Psoas muscle (tissue), 8 donors: ENCODE data around the gene RB1. TPM values are rescaled to one million over a fixed set of nuclear protein-coding genes. Genes with fewer than 3 reads are reported as not detected.
"Not testable (repeated sequence)": the region's sequence is repeated elsewhere in the genome, so short reads cannot be mapped to it uniquely, and the experiment has no call there.

Experiments used
- ATAC-seq, 4 donors: fragments of 200-7000 bp; cut with Tn5 transposase; one replicate each; pipeline ENCODE4 v1.9.1; 2020; ENCODE audit warnings: moderate library complexity in 3 of 4, mild to moderate bottlenecking in 2 of 4
- DNase-seq, 2 donors: peaks; one replicate each; pipeline ENCODE4 v3.0.0-alpha.2; 2020
- H3K27ac ChIP-seq: fragments of 200-600 bp; one replicate; pipeline ENCODE4 v1.8.0; 2022
- H3K27me3 ChIP-seq, 3 donors: fragments of 200-600 bp in 1 of 3; one replicate each; pipeline versions ENCODE4 v1.6.1 to v1.8.0; 2013 to 2022; ENCODE audit warnings: low read length in 2 of 3, mild to moderate bottlenecking in 2 of 3, moderate library complexity in 1 of 3; ENCODE audit not compliant: insufficient read depth in 3 of 3
- H3K36me3 ChIP-seq, 2 donors: fragments of 200-600 bp in 1 of 2; one replicate each; pipeline versions ENCODE4 v1.6.1 to v1.8.0; 2013 to 2022; ENCODE audit warnings: low read depth in 1 of 2, mild to moderate bottlenecking in 1 of 2, moderate library complexity in 1 of 2; ENCODE audit not compliant: insufficient read depth in 1 of 2
- H3K4me1 ChIP-seq: fragments of 200-600 bp; one replicate; pipeline ENCODE4 v1.8.0; 2022
- H3K4me3 ChIP-seq: fragments of 200-600 bp; one replicate; pipeline ENCODE4 v1.8.0; 2022; ENCODE audit warnings: mild to moderate bottlenecking
- H3K9me3 ChIP-seq: fragments of 200-600 bp; one replicate; pipeline ENCODE4 v1.8.0; 2022
- whole genome bisulfite sequencing, 3 donors: extraction: QIAGEN DNeasy Blood & Tissue Kit; methylation state at CpG; one replicate each; pipeline versions ENCODE4 v1.1.6 to v1.1.7; 2013; 5-methylcytosine and 5-hydroxymethylcytosine counted together
- intact Hi-C, 2 donors: fragments of 100-400 bp; cut with DNase I; formaldehyde crosslinking; loops; one replicate each; pipeline versions ENCODE4 v1.11.0 to v1.14.2; 2022
- polyA plus RNA-seq, 3 donors: library from polyadenylated mRNA; stranded (reverse); fragments of 200-250 nt; gene quantifications; one replicate each; pipeline ENCODE4 v1.2.3, GENCODE V29; 2013
- total RNA-seq, 4 donors: library from RNA; stranded (reverse); fragmentation: NEBNext Ultra II Directional in 2 of 4; extraction: Animal tissue kit (Norgen Biotek cat#: 25700) in 2 of 4; gene quantifications; one replicate each; pipeline versions ENCODE4 v1.2.1 to v1.2.4, GENCODE V29; 2021 to 2023
- TF ChIP-seq, protein P1 (sequence below): fragments of 200-600 bp; IDR thresholded peaks from one replicate; pipeline ENCODE4 v1.8.0; 2022; ENCODE audit warnings: antibody characterized with exemption
- donor health status: healthy with polysubstance abuse.
- donor health status: DM: no; HTN: no; CAD: no; lungs with moderate emphysema.
- donor health status: Bipolar disorder and iron deficiency.
- donor health status: healthy.
- donor health status: DM: yes; HTN: yes; CAD: no.
- donor health status: DM: no; HTN: no; CAD: no.
- donor health status: DM: no; HTN: no; CAD: no.
- donor health status: DM: yes; HTN: yes; CAD: no.

The RB1 gene
- total and polyA plus RNA-seq, 7 donors, result 16.6 to 35.6 (median 28.0) TPM

DNA sequence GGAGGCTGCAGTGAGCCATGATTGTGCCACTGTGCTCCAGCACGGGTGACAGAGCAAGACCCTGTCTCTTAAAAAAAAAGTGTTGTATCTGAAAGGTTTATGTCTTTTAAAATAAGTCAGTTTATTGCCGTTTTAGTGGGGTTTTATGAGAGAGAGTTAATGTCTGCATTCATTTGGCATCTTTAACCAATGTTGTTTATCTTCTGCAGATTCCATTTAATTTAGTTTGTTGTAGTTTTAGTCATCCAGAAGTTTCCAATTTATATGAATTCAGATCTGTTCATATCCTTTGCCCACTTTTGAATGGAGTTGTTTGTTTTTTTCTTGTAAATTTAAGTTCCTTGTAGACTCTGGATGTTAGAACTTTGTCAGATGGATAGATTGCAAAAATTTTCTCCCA is 146.1 kb downstream of the RB1 start:
- TF ChIP-seq, protein P1, sequence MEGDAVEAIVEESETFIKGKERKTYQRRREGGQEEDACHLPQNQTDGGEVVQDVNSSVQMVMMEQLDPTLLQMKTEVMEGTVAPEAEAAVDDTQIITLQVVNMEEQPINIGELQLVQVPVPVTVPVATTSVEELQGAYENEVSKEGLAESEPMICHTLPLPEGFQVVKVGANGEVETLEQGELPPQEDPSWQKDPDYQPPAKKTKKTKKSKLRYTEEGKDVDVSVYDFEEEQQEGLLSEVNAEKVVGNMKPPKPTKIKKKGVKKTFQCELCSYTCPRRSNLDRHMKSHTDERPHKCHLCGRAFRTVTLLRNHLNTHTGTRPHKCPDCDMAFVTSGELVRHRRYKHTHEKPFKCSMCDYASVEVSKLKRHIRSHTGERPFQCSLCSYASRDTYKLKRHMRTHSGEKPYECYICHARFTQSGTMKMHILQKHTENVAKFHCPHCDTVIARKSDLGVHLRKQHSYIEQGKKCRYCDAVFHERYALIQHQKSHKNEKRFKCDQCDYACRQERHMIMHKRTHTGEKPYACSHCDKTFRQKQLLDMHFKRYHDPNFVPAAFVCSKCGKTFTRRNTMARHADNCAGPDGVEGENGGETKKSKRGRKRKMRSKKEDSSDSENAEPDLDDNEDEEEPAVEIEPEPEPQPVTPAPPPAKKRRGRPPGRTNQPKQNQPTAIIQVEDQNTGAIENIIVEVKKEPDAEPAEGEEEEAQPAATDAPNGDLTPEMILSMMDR, result no peak

DNA sequence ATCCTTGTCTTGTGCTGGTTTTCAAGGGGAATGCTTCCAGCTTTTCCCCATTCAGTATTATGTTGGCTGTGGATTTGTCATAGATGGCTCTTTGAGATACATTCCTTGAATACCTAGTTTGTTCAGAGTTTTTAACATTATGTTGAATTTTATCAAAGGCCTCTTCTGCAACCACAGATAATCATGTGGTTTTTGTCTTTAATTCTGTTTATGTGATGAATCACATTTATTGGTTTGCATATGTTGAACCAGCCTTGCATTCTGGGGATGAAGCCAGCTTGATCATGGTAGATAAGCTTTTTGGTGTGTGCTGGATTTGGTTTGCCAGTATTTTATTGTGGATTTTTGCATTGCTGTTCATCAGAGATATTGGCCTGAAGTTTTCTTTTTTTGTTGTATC is 147.6 kb downstream of the RB1 start:
- peaks cover 10% of the 10 kb centered on the region for H3K9me3 ChIP-seq
- H3K27me3 ChIP-seq, H3K4me3 ChIP-seq, intact Hi-C loops, DNase-seq, ATAC-seq, H3K4me1 ChIP-seq, H3K27ac ChIP-seq: not testable (repeated sequence)
- H3K36me3 ChIP-seq, result peaks cover 5 to 34% of the 10 kb centered on the region in 2 donors

More for the DNA sequence above, 146.1 kb downstream of the RB1 start:
- WGBS, 3 donors, result 92 to 94% (median 93%) methylated on average over 2 of the region's 2 CpGs
- no peak overlapping the region for H3K4me3 ChIP-seq
- no peak overlapping the region for H3K27ac ChIP-seq
- ATAC-seq (no peak), DNase-seq (no peak)
- peaks cover 3% of the 10 kb centered on the region for H3K4me1 ChIP-seq
- H3K27me3 ChIP-seq, result no peaks in the 10 kb centered on the region
- H3K36me3 ChIP-seq, result peaks cover 3 to 19% of the 10 kb centered on the region in 2 donors
- intact Hi-C loops, result no loop called here
- H3K9me3 ChIP-seq, result peaks cover 10% of the 10 kb centered on the region

DNA sequence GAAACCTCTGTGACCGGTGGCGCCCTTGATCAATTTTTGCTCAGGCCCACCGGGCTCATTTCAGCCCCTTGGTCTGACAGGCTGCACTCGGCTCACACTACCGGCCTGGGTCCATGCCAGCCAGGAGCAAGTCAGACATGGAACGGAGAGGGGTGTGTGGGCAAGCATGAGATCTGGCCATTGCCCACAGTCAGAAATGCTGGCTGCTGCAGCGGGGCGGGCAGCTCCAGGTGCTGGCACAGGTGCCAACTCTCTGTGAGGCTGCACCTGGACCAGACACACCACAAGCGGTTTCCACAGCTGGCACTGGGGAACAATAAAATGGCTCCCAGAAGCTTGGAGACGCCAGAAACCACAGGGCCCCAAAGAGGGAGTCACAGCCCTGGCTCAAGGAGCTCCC is 153.0 kb downstream of the RB1 start:
- H3K36me3 ChIP-seq, result peaks cover 5 to 79% of the 10 kb centered on the region in 2 donors

DNA sequence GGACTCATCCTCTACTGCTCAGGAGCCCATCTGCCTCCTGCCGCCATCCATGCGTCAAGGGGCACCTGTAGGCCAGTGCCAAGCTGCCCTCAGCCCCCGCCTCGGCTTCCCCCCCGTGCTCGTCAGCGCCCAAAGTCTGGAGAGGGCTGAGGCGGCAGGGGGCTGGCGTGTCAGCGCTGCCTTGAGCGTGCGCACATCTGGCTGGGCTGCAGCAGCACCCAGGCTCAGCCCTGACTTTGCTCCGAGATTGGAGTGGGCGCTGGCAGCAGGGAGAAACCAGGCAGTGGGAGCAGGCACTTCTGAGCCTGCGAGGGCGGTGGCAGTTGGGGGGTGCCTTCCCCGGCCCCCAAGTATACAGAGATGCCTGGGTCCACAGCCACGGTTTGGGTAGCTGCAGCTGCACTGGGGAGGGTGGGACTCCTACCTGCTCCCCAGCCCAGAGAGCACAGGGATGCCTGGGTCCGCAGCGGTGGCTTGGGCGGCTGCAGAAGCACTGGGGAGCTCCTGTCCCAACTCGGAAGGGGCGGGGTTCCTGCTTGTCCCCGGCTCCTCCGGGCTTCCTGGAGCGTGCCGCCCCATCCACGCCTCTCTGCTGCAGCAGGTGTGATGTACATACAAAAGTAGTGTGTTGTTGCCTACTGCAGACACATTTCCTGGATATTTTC is 154.2 kb downstream of the RB1 start:
- intact Hi-C loops, result no loop called here
- 93 to 94% (median 93%) methylated on average over 28 of the region's 28 CpGs for WGBS, 3 donors
- Histone ChIP-seq H3K4me3 (no peak overlapping the region), H3K36me3 (peaks cover 5 to 85% of the 10 kb centered on the region in 2 donors), H3K9me3 (no peaks in the 10 kb centered on the region), H3K27ac (no peak overlapping the region), H3K4me1 (no peaks in the 10 kb centered on the region), H3K27me3 (no peaks in the 10 kb centered on the region)
- TF ChIP-seq, protein P1, result no peak
- ATAC-seq, result no peak
- peak in 1 of 2 donors; percentile 43 for DNase-seq

More for the DNA sequence above, 153.0 kb downstream of the RB1 start:
- intact Hi-C loops, result no loop called here
- H3K4me3 ChIP-seq, result no peak overlapping the region
- no peaks in the 10 kb centered on the region for H3K4me1 ChIP-seq
- TF ChIP-seq, protein P1, result no peak
- no peak for ATAC-seq
- no peaks in the 10 kb centered on the region for H3K9me3 ChIP-seq
- no peak overlapping the region for H3K27ac ChIP-seq
- DNase-seq, result no peak
- H3K27me3 ChIP-seq, result no peaks in the 10 kb centered on the region
- 95 to 99% (median 97%) methylated on average over 10 of the region's 10 CpGs for WGBS, 3 donors

DNA sequence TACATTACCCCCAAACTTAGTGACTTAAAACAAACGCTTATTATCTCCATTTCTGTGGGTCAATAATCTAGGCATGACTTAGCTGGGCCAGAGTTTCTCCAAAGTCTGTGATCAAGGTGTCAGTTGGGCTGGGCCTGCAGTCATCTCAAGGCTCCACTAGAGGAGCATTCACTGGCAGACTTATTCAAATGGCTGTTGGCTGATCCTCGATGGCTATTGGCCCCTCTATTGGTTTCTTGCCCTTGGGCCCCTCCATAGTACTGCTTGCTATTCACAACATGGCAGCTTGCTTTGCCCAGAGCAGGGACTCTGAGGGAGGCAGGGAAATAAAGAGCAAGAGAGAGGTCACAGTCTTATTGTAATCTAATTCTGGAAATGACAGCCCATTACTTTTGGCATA is 171.7 kb downstream of the RB1 start:
- no peaks in the 10 kb centered on the region for H3K4me1 ChIP-seq
- intact Hi-C loops, result no loop called here
- ATAC-seq (no peak), DNase-seq (no peak)
- peaks cover 2 to 67% of the 10 kb centered on the region in 2 donors for H3K36me3 ChIP-seq
- WGBS, 3 donors, result 96 to 100% (median 98%) methylated on average over 2 of the region's 2 CpGs
- TF ChIP-seq, protein P1, result no peak
- no peaks in the 10 kb centered on the region for H3K27me3 ChIP-seq
- no peak overlapping the region for H3K4me3 ChIP-seq
- H3K27ac ChIP-seq, result no peak overlapping the region
- no peaks in the 10 kb centered on the region for H3K9me3 ChIP-seq
